ENCODE measurements around the gene TARP.
"Not testable (repeated sequence)": the region's sequence is repeated elsewhere in the genome, so short reads cannot be mapped to it uniquely, and the experiment has no call there.

Gene TARP

GRCh38 chr7:38259157-38259556 is 14.3 kb downstream of the TARP start:
- H3K36me3 ChIP-seq (ENCODE audit: control insufficient read depth in 1 of 2, insufficient read depth in 2 of 2, low read length in 2 of 2); BruUV-seq (replicated peaks); intact Hi-C loops (cut with micrococcal nuclease); H3K4me1 ChIP-seq (ENCODE audit: control insufficient read depth in 1 of 2, insufficient read depth in 2 of 2, low read length in 2 of 2); CTCF ChIA-PET; H3K9me3 ChIP-seq (ENCODE audit: control insufficient read depth in 1 of 2, insufficient read depth in 1 of 2, low read depth in 1 of 2, low read length in 2 of 2); POLR2A ChIA-PET; H3K9ac ChIP-seq (ENCODE audit: low read length); H3K4me2 ChIP-seq (ENCODE audit: low read length); ATAC-seq; H3K9me2 ChIP-seq (ENCODE audit: insufficient read depth); H3K79me2 ChIP-seq (ENCODE audit: insufficient read depth, low read length); RAD21 ChIA-PET (ENCODE audit: low non-redundant PET in 1 of 2, low total read pairs in 2 of 2, uncharacterized antibody in 2 of 2, unreplicated experiment in 2 of 2); H3K27ac ChIP-seq (ENCODE audit: low read depth, low read length); DNase-seq (ENCODE audit: low read depth, low spot score); H4K20me1 ChIP-seq (ENCODE audit: insufficient read depth); H2AFZ ChIP-seq (ENCODE audit: low read depth, low read length, poor library complexity, severe bottlenecking); H3K4me3 ChIP-seq (replicated peaks in 1 of 2; ENCODE audit: low read depth in 1 of 2, low read length in 2 of 2): not testable (repeated sequence)
- H3K27me3 ChIP-seq (ENCODE audit: insufficient read depth, low read length) = peaks cover 27% of the 10 kb centered on the region

GRCh38 chr7:38257350-38257677 is 16.1 kb downstream of the TARP start:
- peaks cover 21% of the 10 kb centered on the region for H3K27me3 ChIP-seq (ENCODE audit: insufficient read depth, low read length)
- H3K36me3 ChIP-seq (ENCODE audit: control insufficient read depth in 1 of 2, insufficient read depth in 2 of 2, low read length in 2 of 2) = no peaks in the 10 kb centered on the region
- H3K4me1 ChIP-seq (ENCODE audit: control insufficient read depth in 1 of 2, insufficient read depth in 2 of 2, low read length in 2 of 2) = no peaks in the 10 kb centered on the region
- POLR2A ChIA-PET = no interaction called here
- TF ChIP-seq EZH2phosphoT487 (IDR thresholded peaks at IDR 0.05; ENCODE audit: borderline replicate concordance) (no peak), TCF7L2 (IDR thresholded peaks at IDR 0.05; ENCODE audit: borderline replicate concordance, extremely low read depth, insufficient read depth, insufficient read length) (no peak), CEBPB (IDR thresholded peaks at IDR 0.05; ENCODE audit: low read depth) (no peak), POLR2AphosphoS5 (IDR thresholded peaks at IDR 0.05; ENCODE audit: low read depth, low read length) (no peak), SP1 (IDR thresholded peaks at IDR 0.05; ENCODE audit: low read depth) (no peak), POLR2A (IDR thresholded peaks at IDR 0.05; ENCODE audit: borderline replicate concordance, extremely low read depth, insufficient read depth, insufficient read length) (no peak), ATF3 (IDR thresholded peaks at IDR 0.05) (no peak)
- no peak overlapping the region for H3K9ac ChIP-seq (ENCODE audit: low read length)
- RAD21 ChIA-PET (ENCODE audit: low non-redundant PET in 1 of 2, low total read pairs in 2 of 2, uncharacterized antibody in 2 of 2, unreplicated experiment in 2 of 2) = no interaction called here
- DNase-seq (ENCODE audit: low read depth, low spot score) = no peak
- no peak overlapping the region for H2AFZ ChIP-seq (ENCODE audit: low read depth, low read length, poor library complexity, severe bottlenecking)
- CTCF ChIA-PET = no interaction called here
- no peak overlapping the region for H3K4me3 ChIP-seq (replicated peaks in 1 of 2; ENCODE audit: low read depth in 1 of 2, low read length in 2 of 2)
- no TSS peak for BruUV-seq (replicated peaks)
- H3K79me2 ChIP-seq (ENCODE audit: insufficient read depth, low read length) = no peaks in the 10 kb centered on the region
- H4K20me1 ChIP-seq (ENCODE audit: insufficient read depth) = no peaks in the 10 kb centered on the region
- ATAC-seq = no peak
- H3K27ac ChIP-seq (ENCODE audit: low read depth, low read length) = no peak overlapping the region
- intact Hi-C loops (cut with micrococcal nuclease) = no loop called here
- no peaks in the 10 kb centered on the region for H3K9me2 ChIP-seq (ENCODE audit: insufficient read depth)
- H3K4me2 ChIP-seq (ENCODE audit: low read length) = no peak overlapping the region
- no peaks in the 10 kb centered on the region for H3K9me3 ChIP-seq (ENCODE audit: control insufficient read depth in 1 of 2, insufficient read depth in 1 of 2, low read depth in 1 of 2, low read length in 2 of 2)

- DNase-seq (ENCODE audit: low read depth, low spot score); H3K4me1 ChIP-seq (ENCODE audit: control insufficient read depth in 1 of 2, insufficient read depth in 2 of 2, low read length in 2 of 2); H3K9ac ChIP-seq (ENCODE audit: low read length); BruUV-seq (replicated peaks); H3K27ac ChIP-seq (ENCODE audit: low read depth, low read length); H2AFZ ChIP-seq (ENCODE audit: low read depth, low read length, poor library complexity, severe bottlenecking); POLR2A ChIA-PET; intact Hi-C loops (cut with micrococcal nuclease); RAD21 ChIA-PET (ENCODE audit: low non-redundant PET in 1 of 2, low total read pairs in 2 of 2, uncharacterized antibody in 2 of 2, unreplicated experiment in 2 of 2); H3K9me3 ChIP-seq (ENCODE audit: control insufficient read depth in 1 of 2, insufficient read depth in 1 of 2, low read depth in 1 of 2, low read length in 2 of 2); CTCF ChIA-PET; H3K79me2 ChIP-seq (ENCODE audit: insufficient read depth, low read length); H3K36me3 ChIP-seq (ENCODE audit: control insufficient read depth in 1 of 2, insufficient read depth in 2 of 2, low read length in 2 of 2); H4K20me1 ChIP-seq (ENCODE audit: insufficient read depth); H3K9me2 ChIP-seq (ENCODE audit: insufficient read depth); H3K4me2 ChIP-seq (ENCODE audit: low read length); H3K4me3 ChIP-seq (replicated peaks in 1 of 2; ENCODE audit: low read depth in 1 of 2, low read length in 2 of 2); ATAC-seq: not testable (repeated sequence)
- H3K27me3 ChIP-seq (ENCODE audit: insufficient read depth, low read length) = peaks cover 28% of the 10 kb centered on the region
Observed at GRCh38 chr7:38249849-38250248, 23.6 kb downstream of the TARP start.
